HG03342 (cell line): ENCODE measurements around the gene SP3.

ENCODE experiments used
- ATAC-seq: cut with Tn5 transposase; IDR thresholded peaks from one replicate; pipeline ENCODE4 v1.9.1; 2021; ENCODE audit warnings: mild to moderate bottlenecking, moderate library complexity; ENCODE audit not compliant: unreplicated experiment

The SP3 gene

DNA sequence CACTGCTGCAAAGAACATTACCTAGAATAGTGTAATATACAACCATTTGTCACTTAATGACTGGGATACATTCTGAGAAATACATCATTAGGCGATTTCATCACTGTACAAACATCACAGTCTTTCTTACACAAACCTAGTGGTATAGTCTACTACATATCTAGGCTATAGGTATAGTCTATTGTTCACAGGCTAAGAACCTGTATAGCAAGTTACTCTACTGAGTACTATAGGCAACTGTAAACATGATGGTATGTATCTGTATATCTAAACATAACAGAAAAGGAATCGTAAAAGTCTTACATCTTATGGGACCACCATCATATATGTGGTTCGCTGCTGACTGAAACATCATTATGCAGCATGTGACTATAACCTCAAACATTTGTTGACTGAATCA, 21.4 kb downstream of the SP3 start:
- no peak for ATAC-seq

DNA sequence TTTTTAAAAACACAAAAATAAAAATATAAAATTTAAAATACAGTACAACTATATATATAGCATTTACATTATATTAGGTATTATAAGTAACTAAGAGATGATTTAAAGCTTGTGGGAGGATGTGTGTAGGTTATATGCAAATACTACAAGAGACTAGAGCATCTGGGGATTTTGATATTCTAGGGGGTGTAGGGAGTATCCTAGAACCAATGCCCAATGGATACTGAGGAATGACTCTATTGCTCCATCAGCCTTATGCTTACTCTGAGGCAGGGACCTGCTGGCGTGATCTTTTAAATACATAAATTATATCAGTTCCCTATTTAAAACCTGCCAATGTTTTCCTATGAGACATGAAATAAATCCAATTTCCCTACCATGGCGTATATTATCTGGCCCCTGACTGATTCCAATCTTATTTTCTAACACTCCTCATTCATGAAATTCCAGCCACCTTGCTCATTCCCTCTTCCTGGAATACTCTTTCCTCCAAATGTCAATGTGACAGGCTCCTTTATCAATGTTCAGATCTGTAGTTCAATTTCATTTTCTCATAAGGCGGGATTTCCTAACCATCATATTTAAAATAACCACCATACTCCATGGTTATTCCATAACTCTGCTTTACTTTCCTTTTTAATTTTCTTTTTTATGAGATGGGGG, 22.2 kb downstream of the SP3 start:
- no peak for ATAC-seq

- no peak for ATAC-seq
Measured at GRCh38 chr2:173941567-173941966, 23.6 kb downstream of the SP3 start.

DNA sequence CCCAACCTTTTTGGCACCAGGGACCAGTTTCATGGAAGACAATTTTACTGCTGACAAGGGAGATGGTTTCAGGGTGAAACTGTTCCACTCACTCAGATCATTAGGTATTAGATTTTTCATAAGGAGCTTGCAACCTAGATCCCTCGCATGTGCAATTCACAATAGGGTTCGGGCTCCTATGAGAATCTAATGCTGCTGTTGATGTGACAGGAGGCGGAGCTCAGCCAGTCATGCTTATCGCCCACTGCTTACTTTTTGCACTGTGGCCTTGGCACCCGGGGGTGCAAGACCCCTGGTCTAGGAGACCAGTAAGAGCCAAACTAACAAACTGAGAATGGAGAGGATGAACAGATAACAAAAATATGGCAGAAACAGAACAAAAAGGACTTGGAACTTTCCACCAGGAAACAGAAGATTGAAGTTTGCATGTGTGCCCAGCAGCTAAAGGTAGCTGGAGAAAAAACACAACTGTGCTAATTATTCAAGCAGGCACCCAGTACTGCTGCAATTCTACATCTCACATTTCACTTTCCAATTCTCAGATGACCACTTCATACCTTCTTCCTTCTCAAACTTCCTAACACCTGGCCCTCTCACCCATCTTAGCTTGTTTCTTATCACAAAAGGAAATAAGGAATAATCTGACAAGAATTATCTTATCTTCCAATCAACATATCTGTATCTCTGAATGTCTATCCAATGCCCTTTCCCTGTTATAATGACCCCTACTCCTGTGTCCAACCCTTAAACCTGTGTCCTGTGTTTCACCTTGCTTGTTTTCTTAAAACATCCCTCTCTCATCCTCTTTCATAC, 24.8 kb downstream of the SP3 start:
- ATAC-seq: no peak

GRCh38 chr2:173938700-173939384, 26.3 kb downstream of the SP3 start:
- no peak for ATAC-seq

- ATAC-seq: no peak
Measured at GRCh38 chr2:173935305-173935704, 29.9 kb downstream of the SP3 start.

DNA sequence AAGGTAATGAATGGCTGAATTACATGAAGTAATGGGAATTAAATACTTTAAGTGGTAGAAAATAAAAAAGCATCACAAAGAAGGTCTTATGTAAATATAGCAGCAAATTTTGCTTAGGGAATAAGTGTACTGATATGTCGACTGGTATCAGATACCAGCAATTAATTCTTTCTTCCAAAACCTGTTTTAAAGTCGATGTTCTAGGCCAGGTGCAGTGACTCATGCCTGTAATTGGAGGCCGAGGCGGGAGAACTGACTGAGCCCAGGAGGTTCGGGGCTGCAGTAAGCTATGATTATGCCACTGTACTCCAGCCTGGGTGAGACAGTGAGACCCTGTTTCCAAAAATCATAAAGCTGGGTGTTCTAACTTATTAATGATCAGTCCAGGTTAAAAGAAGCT, 30.3 kb downstream of the SP3 start:
- no peak for ATAC-seq

DNA sequence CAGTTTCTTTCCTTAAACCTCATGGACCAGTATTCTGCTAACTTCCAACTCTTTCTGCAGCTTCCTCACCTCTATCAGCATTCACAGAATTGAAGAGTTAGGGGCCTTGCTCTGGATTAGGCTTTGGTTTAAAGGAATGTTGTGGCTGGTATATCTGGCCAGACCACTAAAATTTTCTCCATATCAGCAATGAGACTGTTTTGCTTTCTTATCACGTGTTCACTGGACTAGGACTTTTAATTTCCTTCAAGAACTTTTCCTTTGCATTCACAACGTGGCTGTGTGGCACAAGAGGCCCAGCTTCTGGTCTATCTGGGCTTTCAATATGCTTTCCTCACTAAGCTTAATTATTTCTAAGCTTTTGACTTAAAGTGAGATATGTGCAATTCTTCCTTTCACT, 33.4 kb downstream of the SP3 start:
- ATAC-seq: no peak

GRCh38 chr2:173929441-173929840, 35.7 kb downstream of the SP3 start:
- no peak for ATAC-seq

- no peak for ATAC-seq
Measured at GRCh38 chr2:173926875-173927274, 38.3 kb downstream of the SP3 start.

DNA sequence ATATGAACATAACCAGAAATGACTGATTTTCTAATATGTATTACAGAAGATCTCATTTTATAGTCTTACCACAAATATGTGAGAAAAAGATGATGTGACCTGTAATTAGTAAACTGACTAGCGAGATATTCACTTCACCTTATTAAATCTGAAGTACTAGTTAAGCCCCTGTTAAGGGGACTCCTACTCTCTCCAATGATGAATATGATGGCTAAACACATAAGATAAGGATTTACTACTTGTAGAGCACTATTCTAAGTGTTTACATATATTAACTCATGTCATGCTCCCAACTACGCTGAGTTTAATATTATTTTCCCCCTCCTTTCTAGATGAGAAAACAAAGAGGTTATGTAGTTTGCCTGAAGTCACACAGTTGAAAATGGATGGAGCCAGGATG, 40.9 kb downstream of the SP3 start:
- ATAC-seq: no peak

DNA sequence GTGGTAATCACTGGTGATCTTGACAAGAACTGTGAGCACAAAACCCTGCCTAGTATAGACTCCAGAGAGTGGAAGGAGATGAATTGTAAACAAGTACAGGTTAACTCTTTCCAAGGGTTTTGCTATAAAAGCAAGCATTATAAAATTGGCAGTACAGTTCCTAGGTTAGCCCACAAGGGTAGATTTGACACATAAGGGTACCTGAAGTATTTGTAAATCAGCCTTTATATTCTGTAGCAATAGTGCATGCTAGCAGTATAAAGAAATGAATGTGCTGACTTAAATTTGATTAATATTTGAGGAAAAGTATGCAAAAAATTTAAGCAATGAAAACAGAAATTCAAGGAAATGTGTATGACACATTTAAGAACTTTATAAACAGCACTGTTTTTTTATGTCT, 42.4 kb downstream of the SP3 start:
- ATAC-seq: no peak

- no peak for ATAC-seq
Measured at GRCh38 chr2:173922068-173922467, 43.1 kb downstream of the SP3 start.

DNA sequence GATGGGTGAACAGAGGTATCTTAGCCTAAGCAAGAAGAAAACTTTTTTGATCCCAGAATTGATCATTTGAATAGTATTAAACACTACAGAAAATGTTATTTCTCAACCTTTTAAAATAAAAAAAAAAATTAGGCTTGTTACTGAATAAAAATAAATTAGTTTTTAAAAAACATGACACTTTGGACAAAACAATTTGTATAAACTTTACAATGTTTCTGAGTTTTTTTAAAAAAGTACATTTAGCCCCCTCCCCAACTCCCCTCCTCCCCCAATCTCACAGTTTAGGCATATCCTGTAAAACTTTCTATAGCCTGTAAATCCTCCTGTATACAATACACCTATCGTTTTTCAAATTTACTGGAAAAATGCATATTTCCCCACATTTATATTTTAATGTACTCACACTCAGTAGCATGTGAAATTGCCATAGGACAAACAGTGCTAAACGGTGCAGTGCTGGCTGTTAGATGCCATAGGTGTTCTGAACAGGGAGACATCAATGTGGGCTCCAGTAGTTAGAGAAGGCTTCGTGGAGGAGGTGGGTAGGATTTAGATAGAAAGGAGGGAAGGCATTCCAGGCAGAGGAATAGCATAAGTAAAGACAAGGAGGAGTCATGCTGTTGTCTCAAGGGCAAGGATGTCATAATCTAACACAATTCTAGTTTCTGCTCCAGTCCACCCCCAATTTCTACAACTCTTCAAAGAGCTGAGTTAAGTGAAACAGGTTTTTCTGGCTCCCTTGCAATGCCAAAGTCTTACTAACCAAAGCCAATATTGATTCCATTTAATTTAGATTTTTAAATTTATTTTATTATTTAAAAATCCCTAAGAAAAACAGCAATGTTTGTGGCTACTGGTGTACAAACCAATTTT, 50.9 kb downstream of the SP3 start:
- no peak for ATAC-seq

DNA sequence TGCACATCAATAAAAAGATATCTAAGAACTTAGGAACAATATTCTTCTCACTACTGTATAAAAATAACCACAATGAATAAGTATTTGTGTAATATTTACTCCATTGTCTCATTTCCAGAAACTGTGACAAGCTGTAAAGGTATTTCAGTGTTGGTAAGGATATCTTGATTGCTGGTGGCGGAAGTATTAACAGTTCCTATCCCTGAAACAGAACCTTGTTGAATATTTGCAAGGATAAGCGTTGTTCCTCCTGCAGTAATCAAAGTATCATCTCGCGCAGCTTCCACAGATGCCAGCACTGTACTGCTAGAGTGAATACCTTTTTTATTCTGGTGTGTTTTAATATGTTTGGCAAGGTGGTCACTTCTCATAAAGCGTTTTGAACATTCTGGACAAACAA, 55.3 kb downstream of the SP3 start:
- ATAC-seq: no peak

DNA sequence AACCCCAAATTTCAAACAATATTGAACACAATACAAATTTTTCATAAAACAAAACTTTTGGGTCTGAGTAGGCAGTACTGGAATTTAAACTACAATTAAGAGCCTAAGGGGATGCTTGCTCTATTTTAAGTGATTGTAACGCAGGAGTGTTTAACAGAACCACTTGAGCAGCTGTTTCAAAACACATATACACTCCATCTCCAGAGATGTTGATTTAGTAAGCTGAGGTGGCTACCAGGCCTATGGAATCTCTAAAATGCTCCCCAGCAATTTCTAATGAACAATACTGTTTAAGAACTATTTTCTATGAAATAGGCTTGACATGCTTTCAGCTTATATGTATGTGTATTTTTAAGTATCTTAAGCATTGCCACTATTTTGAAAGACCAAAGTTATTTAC, 58.5 kb downstream of the SP3 start:
- ATAC-seq: no peak

GRCh38 chr2:173903601-173904394, 61.4 kb downstream of the SP3 start:
- ATAC-seq: no peak

DNA sequence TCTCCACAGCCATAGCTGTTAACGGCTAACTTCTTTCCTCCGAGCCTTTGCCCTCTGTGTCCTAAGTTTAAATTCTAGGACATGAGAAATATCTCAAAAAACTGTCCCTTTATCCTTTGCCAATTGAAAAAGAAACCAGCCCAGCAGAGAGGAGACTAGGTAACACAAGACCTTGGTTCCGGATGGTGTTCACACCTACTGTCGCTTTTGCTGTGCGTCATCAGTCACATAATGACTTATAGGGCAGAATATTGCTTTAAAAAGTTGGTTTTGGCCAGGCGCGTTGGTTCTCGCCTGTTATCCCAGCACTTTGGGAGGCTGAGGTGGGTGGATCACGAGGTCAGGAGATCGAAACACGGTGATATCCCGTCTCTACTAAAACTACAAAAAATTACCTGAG, 66.2 kb downstream of the SP3 start:
- ATAC-seq: no peak

DNA sequence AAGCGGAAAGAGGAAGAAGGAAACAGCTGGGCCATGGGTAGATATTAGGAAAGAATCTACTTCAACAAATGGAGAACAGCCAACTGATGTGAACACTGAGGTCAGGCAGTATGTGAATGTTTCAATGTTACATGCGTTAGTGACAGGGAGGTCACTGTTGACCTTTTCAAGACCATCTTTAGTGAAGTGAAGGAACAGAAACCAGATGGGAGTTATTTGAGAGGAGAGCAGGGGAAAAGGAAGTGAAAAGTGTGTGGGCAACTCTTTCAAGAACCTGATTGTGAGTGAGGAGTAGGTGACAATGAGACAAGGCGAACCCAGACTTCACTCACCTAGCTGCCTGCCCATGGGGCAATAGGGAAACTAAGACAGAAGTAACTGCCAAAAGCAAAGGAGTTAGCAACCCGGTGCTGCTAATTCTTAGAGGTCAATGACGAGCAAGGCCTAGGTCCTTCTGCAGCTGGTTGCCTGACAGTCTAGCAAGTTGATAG, 67.0 kb downstream of the SP3 start:
- ATAC-seq: peak; percentile 89

- no peak for ATAC-seq
Measured at GRCh38 chr2:173896755-173897154, 68.4 kb downstream of the SP3 start.
